GM21515 (cell line): ENCODE measurements around the gene NPB.
A peak's percentile ranks its signal among the peaks of the same experiment; 100 is the strongest.

Experiments
- ATAC-seq: cut with Tn5 transposase; IDR thresholded peaks from one replicate; pipeline ENCODE4 v1.9.1; 2021; ENCODE audit not compliant: unreplicated experiment

Gene NPB

DNA sequence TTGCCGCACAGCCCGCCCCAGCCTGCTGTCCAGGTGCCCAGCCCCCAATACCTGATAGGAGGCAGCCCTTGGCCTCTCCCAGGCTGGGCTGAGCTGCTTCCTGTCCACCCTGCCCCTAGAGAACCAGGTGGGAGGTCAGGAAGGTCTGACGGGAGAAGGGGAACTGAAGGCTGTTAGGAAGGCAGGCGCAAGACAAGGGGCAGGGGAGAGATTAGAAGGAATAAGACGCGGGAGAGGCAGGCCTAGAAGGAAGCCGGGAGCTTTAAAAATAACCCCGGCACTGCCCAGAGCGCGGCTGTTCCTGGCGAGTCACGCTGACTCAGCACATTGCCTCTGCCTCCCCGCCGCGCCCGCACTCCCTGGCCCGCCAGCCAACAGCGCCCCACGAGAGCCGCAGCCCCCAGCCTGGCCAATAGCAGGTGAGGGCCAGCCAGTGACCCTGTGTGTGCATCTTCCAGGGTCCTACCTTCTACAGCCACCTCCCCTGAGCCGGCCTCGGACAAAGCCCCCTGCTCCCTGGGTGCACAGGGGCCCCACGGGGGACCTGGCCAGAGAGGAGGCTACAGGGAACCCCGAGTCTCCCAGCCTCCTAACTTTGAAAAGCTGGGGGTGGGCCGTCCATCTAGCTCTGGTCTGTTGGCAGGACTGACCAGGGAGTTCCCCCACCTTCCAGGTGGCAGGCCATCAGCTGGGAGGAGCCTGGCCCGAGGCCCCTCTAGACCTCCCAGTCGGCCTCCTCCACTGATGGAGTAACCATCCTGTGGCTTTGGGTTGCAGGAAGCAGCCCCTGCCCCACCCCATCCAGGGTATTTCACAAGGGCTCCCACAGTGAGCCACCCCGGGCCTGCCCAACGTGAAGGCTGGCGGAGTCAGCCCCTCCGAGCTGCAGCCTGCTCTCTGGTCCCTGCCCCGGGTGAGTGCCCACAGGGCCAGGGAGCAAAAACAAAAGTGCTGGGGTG lies 21.5 kb downstream of the NPB start:
- ATAC-seq = no peak

DNA sequence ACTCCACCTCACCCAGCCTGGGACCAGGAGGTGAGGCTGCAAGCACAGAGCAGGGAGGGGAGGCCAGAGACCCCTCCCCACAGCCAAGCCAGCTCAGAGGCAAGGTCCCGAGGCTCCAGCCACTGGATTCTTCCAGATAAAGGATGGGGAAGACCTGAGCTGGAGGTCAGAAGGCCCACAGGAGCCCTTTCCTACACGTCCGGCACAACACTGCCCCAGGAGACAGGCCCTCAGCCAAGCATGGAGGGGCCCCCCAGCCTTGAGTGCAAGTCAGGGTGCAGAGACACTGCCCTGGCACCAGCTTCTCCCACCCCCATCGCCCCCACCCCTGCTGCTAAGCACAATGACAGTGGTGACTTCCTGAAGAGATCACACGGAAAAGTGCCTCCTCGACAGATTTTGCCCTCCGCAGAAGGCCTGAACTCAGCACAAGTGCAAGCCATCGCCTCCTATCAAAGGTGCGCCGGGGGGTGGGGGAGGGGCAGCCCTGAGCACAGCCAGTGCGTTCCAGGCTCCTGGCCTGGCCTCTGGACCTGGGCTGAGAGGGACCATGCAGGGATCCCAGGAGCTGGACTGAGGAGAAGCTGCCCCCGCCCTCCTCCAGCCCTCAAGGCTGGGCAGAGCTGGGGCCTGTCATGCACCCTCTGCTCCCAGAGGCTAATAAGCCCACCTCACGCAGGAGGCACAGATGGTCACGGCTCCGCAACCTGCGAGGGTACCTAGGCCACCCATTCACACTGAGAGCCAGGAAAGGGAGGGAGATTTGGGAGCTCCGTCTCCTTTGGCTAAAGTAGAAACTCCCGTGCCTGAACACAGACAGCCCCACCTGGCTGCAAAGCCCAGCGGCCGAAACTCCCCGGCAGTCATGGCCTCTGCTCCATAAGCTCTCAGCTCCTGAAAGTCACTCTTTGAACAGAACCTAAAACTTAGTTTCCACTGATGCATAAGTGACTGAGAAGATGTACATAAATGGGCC lies 22.8 kb downstream of the NPB start:
- no peak for ATAC-seq

DNA sequence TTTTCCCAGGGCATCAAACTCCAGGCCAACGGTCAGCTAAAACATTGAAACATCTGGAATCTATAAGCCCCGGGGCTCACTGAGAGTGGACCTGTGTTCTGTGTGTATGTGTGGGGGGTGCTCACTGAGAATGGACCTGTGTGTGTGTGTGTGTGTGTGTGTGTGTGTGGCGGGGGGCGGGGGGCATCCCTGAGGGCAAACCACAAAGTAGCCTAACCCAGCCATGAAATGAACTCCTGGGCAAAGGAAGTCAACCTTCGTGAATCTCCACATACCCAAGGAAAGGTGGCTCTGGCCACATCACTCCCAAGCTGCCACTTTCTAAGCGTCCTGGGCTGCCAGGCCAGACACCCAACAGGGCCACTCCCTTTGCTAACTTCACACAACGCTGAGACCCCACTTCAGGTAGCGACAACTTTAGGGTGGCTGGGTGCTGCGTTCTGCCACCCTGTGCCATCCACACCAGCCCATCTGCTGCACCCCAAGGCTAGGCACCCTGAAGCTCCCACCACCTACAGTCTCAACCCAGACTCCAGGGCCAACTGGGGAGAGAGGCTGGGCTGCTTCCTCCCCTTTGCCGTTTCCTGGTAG lies 23.9 kb downstream of the NPB start:
- ATAC-seq = no peak

DNA sequence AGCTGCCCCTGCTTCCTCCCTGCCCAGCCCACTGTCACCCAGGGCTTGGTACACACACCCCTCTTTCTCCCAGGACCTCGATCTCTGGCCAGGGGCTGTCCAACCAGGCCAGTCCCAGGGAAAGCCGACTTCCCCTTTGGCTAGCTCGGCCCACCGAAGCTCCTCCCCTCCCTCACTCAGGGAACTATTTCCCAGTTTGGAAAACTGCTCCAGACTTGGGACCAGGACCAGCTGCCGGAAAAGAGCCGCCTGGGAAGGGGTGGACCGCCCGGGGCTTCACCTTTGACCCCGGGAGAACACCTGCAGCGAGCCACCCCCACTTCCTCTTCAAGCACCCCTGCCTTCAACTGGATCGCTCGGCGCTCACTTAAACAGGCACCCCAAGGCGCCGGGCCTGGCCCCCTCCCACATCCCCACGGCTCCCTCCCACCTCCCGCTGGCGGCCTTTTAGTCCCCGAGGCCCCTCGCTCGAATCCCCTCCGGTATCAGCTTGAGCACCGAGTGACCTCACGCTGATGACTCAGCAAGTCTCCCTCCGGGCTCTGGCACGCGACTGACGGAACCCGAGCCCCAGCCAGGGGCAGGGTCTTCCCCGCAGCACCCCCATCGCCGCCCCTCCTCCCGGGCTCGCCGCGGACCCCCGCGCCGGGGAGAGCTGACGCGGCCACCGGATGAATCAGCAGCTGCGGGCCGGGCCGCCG lies 24.6 kb downstream of the NPB start:
- ATAC-seq = peak; percentile 13

DNA sequence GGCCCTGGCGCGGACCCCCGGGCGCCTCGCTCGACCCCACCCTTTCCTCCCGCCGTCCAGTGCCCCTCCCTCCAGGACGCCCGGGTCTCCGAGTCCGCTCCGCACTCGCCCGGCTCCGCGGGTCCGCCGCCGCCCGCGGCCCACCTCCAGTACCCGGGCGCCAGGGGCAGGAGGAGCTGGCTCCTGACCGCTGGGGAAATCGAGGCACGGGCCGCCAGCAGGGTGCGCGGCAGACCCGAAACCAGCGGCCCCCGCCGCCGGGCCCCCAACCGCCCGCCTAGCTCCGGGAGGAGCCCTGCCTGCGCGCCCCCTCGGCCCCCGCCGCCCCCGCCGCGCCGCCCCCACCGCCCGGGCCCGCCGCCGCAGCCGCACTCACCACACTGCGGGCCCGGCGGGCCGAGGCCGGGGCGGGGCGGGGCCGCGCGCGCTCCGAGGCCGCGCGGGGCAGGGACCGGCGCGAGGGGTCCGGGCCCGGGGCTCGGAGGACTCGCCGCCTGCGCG lies 25.2 kb downstream of the NPB start:
- peak; percentile 15 for ATAC-seq

DNA sequence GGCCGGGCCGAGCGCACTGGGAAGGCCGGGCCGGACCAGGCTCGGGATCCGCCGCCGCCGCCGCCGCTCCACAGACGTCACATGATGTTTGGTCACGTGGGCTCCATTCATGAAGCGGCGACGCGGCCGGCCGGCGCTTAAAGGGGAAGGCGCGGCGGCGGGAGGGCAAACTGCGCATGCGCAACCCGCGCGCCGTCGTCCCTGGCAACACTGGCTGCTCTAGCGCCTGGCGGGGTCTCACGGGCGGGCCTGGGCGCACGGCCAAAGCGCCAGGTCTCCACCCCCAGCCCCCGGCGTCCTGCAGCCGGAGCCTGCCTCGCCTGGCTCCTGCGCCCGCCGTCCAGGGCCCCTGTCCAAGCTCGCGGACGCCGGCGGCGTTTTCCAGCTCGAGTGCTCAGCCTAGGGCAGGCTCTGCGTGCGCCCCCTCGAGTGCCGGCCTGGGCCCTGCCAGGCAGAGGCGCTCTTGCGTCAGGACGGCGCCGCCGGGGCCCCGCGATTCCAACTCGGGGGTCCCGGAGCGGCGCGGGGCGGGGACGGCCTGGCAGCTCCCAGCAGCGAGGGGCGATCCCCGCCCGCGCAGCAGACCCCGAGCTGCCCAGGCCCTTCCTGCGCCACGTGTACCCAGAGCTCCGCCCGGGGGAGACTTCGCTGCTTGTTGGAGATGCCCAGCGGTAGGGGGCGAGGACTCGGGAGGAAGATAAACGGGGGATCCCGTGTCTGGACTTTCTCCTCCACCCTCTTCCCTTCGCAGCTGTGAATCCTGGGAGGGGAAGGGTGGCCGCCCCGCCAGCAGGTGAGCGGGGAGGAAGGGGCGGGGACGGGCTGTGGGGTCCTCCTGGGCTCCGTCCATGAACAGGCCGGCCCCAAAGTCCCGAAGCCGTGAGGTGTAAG lies 25.9 kb downstream of the NPB start, which contains the start of gene MAFG:
TSS of gene MAFG (minus strand) at position 83 of the 891 bp plus-strand sequence. CDS start 4,550 bp downstream, outside the sequence.
- ATAC-seq = peak; percentile 49

DNA sequence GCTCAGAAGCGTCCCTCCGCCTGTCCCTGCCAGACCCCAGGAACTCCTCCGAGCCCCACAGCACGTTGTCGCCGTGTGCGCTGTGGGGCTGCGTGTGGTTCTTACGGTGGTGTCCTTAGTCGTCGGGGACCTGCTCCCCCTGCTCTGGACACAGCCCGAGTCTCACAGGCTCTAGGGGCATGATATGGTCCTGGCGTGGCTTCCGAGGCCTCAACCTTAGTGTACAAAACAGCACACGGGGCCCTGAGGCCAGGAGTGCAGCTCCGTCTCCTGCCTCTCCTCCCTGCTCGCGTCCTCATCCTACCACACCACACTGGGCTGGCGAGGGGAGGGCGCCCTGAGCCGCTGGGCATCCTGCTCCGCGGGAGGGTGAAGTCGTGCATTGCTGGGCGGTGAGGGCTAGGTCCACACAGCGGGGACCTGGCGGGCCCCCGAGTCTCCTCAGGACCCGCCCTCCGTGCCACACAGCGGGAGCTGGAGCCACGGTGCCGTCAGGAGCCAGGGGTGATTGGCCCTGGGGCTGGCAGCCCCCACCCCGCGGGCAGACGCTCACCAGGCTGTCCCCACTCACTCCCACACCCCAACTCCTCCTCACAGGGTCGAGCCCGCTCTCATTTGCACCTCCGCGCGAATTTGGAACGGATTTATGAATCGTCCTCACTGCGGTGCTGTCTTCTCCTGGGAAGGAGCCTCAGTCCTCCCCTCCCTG lies 26.7 kb downstream of the NPB start:
- no peak for ATAC-seq

DNA sequence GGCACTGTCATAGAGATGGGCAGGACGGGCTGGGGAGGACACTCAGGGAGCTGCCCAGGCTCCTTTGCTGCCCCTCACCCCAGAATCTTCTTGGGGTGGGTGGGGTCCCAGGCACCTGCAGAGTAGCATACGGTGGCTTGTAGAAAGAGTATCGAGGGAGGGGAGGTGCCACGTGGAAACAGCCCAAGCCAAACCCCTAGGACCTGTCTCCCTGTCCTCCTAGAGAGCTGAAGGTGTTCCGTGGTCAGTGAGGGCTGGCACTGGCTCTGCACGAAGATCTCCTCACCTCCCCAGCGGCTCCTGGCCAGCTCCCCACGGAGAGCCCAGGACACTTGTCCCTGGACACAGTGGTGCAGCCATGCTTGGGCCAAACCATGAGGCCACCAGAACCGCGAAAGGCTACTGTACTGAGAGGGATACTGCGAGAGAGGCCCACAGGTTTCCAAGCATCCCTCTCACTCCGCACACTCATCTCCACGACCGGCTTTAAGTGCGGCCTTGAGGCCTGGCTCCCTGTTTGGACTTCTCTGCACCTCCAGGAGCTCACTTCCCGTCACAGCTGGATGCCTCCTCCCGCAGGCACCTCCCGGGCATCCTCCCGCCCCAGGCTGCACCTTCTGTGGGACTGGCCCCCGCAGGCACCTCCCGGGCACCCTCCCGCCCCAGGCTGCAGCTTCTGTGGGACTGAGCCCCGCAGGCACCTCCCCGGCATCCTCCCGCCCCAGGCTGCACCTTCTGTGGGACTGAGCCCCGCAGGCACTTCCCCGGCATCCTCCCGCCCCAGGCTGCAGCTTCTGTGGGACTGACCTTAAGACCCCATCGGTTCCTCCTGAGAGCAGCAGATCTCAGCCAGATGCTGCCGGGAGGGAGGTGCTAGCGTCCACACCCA lies 27.5 kb downstream of the NPB start:
- ATAC-seq = no peak

DNA sequence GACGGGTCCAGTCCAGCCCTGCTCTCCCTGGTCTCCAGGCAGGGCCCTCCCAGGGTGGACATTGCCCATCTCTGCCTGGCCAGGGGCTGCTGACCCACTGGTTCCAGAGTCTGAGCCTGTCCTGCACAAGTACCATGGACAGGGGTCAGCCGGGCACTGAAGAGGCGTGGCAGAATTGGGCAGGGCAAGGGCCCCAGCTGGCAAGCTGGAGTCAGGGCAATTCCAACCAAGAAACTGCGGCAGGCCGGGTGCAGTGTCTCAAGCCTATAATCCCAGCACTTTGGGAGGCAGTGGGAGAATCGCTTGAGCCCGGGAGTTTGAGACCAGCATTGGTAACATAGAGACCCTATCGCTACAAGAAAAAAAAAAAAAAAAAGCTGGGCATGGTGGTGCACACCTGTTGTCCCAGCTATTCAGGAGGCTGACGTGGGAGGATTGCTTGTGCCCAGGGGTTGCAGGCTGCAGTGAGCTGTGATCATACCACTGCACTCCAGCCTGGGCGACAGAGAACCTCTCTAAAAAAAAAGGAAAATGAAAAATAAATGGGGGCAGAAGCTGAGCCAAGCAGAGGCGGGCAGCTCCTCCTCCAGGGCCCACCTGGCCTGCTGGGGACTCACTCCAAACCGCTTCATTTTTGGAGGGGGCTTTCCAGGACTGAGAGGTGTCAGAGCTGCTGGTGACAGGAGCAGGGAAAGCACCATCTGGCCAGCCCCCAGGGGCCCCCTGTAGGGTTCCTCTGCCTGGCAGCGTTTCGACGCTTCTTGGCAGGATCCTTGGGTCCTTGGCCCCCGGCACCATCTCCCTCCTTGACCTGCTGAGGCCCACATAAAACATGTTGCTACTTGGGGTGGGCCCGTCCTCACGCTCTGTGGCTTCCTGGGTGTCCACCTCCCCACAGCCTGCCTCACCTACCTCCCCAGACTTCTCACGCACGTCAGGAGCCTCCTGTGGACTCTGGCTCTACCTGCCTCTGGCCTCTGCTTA lies 28.4 kb downstream of the NPB start:
- no peak for ATAC-seq

DNA sequence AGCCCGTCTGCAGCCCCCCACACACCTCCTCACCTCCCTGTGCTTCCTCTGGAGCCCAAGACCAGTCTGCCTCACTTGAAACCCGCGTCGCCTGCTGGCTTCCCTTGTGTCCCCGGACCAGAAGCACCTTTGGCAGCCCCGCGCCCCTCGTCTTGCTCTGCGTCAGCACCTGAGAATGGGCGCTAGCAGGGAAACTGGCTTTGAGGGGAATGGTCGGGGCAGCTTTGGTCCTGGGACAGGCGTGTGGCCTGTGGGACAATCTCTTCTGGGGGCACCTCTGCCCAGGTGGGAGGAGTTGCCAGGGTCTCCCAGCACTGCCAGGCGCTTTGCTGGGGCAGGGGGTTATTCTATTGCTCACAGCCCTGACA lies 29.1 kb downstream of the NPB start:
- no peak for ATAC-seq

DNA sequence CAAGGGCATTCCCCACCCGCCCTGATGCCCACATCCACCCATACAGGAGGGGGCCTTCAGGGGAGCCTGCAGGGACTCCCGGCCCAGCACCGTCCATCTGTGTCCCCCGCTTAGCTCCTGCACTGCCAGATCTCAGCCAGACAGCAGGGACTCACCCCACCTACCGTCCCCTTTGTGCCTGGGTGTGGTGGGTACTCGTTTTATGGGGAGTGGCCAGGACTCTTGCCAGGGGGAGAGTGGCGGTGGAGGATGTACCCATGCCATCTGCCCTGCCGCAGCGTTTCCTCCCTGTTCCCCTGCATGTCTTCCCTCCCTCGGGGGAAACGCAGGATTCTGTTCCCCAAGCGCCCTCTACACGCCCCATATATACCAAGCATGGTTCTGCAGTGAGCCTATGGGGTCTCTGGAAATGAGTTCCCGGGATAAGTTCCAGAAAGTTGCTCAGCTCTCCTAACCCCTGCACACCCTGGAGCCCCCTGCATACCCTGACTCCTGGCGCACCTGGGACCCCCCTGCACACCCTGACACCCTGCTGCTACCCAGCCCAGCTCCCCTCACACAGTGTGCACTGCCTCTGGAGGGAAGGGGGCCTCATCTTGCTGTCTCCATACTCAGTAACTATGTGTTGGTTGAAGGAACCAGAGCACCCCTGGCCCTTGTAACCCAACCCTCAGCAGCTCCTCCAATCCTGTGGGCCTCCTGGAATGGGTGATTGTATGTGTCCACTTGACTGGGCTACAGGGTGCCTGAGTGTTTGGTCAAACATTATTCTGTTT lies 29.7 kb downstream of the NPB start:
- no peak for ATAC-seq

DNA sequence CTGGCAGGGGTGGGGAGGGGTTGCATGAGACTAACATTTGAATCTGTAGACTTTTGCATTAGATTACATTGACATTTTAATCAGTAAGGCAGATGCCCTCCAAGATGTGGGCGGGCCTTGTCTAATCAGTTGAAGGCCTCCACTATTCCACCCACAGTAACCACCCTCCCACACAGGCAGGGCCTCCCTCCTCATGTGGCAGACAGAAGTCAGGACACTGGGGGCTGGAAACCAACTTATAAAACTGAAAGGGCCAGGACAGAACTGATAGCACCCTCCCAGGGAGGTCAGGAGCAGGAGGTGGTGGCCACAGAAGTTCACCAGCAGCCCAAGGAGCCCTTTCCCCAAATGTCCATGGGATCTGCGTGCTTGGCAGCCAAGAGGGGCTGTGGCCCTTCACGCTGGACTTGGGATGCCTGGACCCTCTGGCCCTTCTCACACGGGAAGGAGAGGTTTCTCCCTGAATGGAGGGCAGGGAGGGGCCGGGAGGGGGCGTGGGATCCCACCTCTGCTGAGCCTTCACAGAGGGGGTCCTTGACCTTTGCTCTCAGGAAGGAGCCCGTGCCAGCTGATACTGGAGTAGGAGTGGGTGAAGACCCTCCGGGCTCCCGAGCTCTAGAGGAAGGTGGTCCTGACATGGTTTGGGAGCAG lies 30.4 kb downstream of the NPB start:
- no peak for ATAC-seq

DNA sequence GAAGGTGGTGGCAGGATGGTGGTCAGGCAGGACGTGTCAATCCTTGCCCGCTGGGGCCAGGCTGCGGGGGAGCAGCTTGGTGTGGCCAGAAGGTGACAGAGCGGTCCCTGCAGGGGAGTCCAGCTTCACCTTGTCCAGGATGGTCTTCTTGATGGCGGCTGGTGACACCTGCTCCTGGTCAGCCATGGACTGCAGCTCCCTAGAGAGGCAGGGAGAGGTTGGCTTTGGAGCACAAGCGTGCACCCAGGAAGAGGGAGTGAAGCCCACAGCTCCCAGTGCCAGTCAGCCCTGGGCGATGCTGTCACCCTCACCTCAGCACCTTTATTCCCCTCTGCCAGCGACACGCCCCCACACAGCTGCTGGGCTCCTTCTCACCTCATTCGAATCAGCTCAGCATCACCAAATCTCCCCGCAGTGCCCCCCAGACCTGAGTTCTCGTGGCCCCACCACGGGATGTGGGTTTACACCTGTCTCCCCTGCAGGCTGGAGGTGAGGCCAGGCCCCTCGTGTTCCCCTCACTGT lies 31.2 kb downstream of the NPB start:
- ATAC-seq = no peak

DNA sequence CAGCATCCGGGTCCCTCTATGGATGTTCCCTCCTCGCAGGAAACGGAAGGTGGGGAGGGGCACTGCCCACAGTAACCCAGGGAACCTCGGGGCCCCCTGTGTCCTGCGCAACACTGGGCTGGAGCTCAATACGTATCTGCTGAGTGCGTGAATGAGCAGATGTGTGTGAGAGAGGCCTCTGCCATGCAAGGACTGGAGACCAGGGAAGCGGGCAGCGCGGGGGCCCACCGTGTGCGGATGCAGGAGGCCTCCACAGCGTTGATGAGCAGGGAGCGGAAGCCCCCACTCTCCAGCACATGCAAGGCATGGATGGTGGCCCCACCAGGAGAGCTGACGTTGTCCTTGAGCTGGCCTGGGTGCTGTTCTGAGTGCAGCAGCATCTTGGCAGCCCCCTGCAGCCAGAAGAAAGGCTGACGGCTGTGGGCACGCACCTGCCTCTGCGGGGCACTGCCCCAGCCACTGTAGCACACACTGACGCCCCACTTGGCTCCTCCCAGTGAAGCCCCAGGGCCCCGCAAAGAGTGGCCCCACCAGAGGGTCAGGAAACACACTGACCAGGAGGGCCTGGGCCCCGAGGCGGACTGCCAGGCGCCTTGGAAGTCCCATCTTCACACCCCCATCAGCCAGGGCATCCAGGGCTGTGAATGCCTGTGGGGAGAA lies 32.2 kb downstream of the NPB start:
- no peak for ATAC-seq
